Measurements from ENCODE around the gene DCDC1.

DCDC1 gene

DNA sequence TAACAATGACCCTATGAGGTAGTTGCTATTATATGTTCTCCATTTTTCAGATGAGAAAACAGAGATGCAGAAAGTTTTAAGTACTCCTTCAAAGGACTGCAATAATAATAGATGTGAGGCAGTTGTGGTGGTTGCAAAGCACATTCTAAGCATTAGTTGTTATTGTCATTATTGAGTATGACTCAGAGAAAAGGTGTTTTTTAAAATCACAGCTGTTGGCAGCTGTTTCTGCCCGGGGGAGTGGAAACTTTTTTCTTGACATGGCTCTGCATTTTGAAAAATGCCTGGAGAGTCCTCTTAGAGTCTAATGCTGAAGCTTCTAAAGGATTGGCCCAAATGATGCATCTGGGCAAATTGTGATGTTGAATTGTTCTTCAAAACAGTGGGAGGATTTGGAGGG, 538.9 kb downstream of the DCDC1 start:
- DNase-seq, result no peak

DNA sequence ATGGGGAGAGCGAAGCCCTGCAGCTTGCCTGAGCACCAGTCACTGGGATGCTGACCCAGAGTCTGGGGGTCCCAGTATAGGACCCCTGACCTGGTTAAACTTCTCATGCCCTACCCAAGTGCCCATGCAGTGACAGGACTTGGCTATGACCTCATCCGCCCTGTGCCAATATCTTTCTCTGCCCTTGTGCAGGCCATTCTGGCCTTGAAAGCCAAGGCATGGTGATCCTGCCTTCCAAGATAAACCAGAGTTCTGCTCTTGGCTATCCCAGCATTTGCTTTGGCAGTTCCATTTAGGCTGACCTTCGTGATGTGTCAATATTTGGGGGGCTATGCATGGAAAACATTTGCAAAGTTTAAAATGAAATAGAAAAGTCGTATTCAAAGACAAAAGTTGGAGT, 542.6 kb downstream of the DCDC1 start:
- no peak for DNase-seq

DNA sequence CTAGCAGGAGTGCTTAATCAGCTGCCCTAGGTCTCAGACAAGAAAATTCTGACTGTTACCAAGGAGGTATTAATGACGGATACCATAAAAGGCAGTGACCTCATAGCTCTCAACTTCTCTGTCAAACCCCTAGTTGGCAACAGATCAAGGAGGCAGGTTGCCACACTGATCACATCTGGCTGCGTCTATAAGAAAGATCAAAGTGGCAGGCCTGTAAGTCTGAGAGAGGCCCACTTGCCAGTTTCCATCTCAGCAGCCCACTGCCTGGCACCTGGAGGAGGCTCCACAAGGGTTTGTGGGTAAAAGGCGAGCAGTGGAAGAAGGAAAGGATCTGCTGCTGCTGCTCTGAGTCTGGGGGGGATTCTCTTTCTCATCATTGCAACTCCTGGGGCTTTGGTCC, 543.8 kb downstream of the DCDC1 start:
- DNase-seq, result no peak

DNA sequence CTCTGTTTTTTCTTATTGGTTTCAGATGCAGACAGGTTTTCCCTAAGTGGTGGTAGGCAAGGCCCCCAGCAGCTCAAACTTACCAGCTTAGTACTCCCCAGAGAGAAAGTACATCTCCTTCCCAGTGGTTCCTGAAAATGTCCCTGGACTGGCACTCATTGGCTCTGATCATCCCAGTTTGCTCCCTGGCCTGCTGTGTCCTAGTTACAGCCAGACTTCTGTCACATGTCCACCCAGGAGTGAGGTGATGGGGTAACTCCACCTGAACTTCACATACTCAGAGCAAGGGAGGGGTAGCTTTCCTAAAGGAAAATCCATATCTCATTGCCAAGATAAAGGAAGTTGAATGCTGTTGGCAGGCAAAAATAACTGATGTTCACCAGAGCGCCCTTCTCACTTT, 546.4 kb downstream of the DCDC1 start:
- no peak for DNase-seq

DNA sequence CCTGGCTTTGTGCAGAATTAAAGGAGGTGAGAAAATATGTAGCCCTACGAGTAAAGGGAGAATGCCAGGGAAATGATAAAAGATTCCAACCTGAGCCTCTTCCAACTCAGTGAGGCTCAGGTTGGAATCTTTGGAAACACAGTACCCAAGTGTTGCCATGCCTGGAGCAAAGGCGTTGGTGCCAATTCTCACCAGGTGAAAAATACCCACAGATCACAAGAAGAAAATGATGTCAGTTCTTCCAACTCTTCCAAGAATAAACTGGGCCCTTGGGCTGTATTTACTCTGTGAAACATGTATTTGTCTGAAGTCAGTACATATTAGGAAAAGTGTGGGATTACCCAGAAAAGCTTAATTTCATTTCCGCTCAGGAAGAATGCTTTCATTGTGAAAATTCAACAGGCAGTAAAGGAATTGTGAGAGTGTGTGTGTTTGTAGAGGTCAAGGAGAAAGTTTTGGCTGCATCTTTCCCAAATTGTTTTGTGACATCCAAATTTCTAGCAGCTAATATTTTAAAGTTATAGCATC, 548.0 kb downstream of the DCDC1 start:
- no peak for DNase-seq

DNA sequence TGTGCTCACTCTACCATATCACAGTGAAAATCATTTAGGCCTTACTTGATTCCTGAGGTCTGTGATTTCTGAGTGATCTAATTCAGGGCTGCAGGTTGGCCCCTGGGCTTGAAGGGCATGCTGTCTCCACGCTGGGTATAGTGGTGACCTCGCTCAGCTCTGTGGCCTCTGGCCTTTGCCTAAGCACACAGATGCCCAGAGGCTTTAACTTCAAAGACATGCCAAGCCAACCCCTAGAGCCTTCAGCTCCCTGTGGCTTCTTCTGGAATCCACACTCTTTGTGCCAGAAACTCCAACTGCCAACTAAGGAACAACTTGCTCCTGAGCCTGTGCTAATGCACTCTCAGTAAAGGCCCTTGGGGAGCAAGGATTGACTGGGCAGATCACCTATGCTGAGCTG, 550.8 kb downstream of the DCDC1 start:
- DNase-seq, result no peak

DNA sequence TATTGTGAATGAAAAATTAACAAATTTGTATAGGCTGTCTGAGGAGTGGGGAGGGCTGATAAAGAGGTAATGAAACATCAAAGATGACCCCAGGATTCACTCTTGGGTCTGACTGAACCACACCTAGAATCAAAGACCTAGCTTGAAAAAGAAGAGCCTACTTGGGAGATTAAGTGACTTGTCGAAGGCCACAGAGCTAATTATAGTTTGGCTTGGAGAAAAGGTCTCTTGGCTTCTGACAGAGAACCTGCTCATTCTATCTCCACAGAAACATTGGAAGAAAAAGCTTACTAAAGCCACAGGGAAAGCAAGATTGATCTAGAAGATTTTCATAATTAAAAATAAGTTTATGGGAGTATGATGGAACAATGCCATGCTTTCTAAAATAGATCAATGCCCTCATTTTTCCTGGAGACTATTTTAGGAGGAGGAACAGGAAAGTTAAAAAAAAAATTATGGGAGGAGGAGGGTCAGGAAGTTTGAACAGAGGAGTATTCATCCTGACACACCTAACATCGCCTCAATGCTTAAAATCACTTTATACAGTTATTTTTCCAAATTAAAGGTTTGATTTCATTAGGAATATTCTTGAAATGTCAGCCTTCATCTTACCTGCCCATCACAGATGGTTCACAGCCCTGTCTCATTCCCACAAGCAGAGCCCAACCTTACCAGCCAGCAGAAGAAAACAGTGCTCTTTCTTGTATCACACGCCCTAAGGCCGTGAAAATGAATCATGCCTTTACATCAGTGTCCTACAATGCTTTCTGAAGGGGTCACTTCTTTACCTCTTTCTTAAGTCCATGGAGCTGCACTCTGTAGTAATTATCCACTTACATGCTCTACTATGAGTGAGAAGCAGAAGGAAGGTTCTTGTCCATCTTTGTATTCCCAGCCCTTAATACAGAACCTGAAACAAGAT, 552.3 kb downstream of the DCDC1 start:
- DNase-seq, result no peak

DNA sequence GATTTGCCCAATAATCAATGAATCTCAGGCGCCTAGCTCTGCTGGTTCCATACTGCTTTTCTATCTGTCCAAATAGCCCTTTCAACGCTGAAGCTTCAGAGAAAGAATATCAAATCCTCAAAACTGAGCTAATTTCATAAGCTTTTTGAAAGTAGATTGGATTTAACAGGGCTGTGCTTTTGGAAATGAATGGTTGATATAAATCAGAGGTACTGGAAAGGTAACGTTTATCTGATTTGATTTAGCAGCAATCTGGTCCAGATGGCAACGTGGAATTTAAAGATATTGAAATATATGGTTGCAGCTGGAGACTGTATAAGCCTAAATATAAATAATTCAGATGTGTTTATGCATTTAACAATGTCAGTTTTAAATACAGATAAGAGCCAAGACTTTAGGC, 553.9 kb downstream of the DCDC1 start:
- DNase-seq, result no peak

DNA sequence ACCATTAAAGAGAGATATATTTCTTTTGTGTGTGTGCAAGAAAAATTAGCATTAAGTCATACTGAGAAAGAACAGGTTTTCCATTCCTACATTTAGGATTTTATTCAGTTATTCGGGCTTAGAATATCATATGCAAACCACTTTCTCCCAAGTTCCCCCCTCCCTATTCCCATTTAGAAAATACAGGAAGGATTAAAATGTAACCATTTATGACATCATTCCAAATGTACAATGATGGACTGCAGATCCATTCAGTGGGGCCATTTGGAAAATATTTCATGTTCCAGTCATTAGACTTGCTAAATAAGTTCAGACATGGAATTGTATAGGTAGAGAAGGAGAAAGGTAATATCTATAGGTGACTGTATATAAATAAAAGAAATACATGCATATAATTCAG, 554.8 kb downstream of the DCDC1 start:
- DNase-seq, result no peak
